ENCODE measurements around the gene ALOX15B. TPM values are rescaled to one million over a fixed set of nuclear protein-coding genes. Genes with fewer than 3 reads are reported as not detected.

The ALOX15B gene
- total and polyA plus RNA-seq, 10 of the 15 experiments (the other 5 are each of a cell fraction or from before 2014, with no cell fraction given), result 0.01 TPM; not detected in 9

DNA sequence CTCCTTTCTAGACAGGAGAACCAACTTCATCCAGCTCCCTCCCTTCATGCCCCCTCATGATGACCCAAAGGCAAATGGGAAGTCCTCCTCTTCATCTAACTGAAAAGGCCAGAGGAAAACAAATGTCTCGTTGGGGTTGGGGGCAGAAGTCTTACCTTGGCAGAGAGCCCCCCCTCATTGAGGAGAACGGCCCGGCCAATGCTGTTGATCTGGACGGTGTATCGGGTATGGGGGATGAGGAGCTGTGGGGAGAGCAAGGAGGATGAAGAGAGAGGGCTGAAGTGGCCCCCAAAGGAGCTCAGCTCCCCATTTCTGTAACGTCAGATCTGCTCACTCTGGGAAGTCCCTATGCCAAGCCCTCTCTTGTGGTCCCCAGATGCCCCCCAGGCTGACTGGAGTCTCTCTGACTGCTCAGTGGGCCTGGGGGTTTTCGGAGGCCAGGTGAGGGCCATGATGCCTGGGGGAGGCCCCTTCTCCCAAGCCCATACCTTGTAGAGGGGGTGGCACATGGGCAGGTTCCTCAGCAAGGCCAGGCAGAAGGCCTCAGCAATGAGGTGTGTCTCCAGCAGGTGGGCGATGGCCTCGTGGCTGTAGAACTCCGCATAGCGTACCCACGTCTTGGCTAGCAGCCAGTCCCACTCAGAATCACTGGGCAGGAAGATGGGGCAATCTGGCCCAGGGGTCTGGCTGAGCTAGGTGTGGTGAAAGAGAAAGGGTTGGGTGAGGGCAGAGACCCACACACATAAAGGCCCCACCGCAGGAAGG lies 37.8 kb downstream of the ALOX15B start:
- H3K4me2 ChIP-seq (ENCODE audit: control insufficient read depth, insufficient read depth), result no peak overlapping the region
- BruUV-seq (replicated peaks), result no TSS peak
- H3K4me1 ChIP-seq (ENCODE audit: control insufficient read depth, insufficient read depth, low read length), result peaks cover 4% of the 10 kb centered on the region; the same call in 1 of the 2 replicates
- DNase-seq (ENCODE audit: low read depth, low spot score) (no peak), ATAC-seq (no peak), FAIRE-seq (no peak)
- no peaks in the 10 kb centered on the region for H4K20me1 ChIP-seq (ENCODE audit: control insufficient read depth, insufficient read depth)
- peaks cover 10 to 17% of the 10 kb centered on the region in 2 experiments for H3K27me3 ChIP-seq (replicated peaks in 1 of 2; ENCODE audit: control insufficient read depth in 2 of 2, insufficient read depth in 2 of 2, low read length in 1 of 2)
- CTCF ChIA-PET, result interaction anchor here (0.6 to 9.4 kb wide), 7 partner anchors 8 to 224 kb away, joined by 3 to 159 read pairs (median 6); partner anchors contain the start of gene ALOXE3
- H3K4me3 ChIP-seq, result no peak overlapping the region
- RAD21 ChIA-PET (ENCODE audit: unreplicated experiment), result interaction anchor here (0.6 kb wide), 2 partner anchors 180 to 861 kb away, joined by 3 read pairs; no protein-coding TSS in a partner anchor
- SMC1A ChIA-PET (ENCODE audit: uncharacterized antibody, unreplicated experiment), result interaction anchor here (1.4 to 4.7 kb wide), 2 partner anchors 16 to 42 kb away, joined by 3 to 37 read pairs; no protein-coding TSS in a partner anchor
- no peak overlapping the region for H2AFZ ChIP-seq (ENCODE audit: control insufficient read depth, low read depth, low read length)
- WGBS (ENCODE audit: insufficient coverage, insufficient replicate concordance, low lambda C conversion rate, missing lambda C conversion rate), result 32% methylated on average over 13 of the region's 13 CpGs
- TF ChIP-seq ESRRA (IDR thresholded peaks at IDR 0.05; ENCODE audit: low read length) (no peak), ZNF622 (IDR thresholded peaks at IDR 0.05) (no peak), CEBPB (IDR thresholded peaks at IDR 0.05; ENCODE audit: borderline replicate concordance in 1 of 2, low read depth in 2 of 2, low read length in 2 of 2) (no peak), NFXL1 (IDR thresholded peaks at IDR 0.05; ENCODE audit: borderline replicate concordance) (no peak), TCF12 (IDR thresholded peaks at IDR 0.05; ENCODE audit: low read depth, low read length) (no peak), IRF4 (IDR thresholded peaks at IDR 0.05; ENCODE audit: low read depth, low read length) (no peak), SUZ12 (IDR thresholded peaks at IDR 0.05; ENCODE audit: unreplicated experiment) (no peak), POLR2AphosphoS5 (IDR thresholded peaks at IDR 0.05; ENCODE audit: low read length) (no peak), POLR2A (IDR thresholded peaks at IDR 0.05; ENCODE audit: low read depth, low read length) (no peak), EP300 (IDR thresholded peaks at IDR 0.05; ENCODE audit: borderline replicate concordance in 1 of 2, control insufficient read depth in 1 of 2, low read depth in 2 of 2, low read length in 2 of 2) (no peak), RAD21 (IDR thresholded peaks at IDR 0.05; ENCODE audit: insufficient read depth, low read depth, low read length) (no peak), IKZF1 (conservative IDR thresholded peaks at IDR 0.05) (no peak)
- TF ChIP-seq, protein P1, sequence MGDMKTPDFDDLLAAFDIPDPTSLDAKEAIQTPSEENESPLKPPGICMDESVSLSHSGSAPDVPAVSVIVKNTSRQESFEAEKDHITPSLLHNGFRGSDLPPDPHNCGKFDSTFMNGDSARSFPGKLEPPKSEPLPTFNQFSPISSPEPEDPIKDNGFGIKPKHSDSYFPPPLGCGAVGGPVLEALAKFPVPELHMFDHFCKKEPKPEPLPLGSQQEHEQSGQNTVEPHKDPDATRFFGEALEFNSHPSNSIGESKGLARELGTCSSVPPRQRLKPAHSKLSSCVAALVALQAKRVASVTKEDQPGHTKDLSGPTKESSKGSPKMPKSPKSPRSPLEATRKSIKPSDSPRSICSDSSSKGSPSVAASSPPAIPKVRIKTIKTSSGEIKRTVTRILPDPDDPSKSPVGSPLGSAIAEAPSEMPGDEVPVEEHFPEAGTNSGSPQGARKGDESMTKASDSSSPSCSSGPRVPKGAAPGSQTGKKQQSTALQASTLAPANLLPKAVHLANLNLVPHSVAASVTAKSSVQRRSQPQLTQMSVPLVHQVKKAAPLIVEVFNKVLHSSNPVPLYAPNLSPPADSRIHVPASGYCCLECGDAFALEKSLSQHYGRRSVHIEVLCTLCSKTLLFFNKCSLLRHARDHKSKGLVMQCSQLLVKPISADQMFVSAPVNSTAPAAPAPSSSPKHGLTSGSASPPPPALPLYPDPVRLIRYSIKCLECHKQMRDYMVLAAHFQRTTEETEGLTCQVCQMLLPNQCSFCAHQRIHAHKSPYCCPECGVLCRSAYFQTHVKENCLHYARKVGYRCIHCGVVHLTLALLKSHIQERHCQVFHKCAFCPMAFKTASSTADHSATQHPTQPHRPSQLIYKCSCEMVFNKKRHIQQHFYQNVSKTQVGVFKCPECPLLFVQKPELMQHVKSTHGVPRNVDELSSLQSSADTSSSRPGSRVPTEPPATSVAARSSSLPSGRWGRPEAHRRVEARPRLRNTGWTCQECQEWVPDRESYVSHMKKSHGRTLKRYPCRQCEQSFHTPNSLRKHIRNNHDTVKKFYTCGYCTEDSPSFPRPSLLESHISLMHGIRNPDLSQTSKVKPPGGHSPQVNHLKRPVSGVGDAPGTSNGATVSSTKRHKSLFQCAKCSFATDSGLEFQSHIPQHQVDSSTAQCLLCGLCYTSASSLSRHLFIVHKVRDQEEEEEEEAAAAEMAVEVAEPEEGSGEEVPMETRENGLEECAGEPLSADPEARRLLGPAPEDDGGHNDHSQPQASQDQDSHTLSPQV (IDR thresholded peaks at IDR 0.05), result no peak
- TF ChIP-seq, protein P2, sequence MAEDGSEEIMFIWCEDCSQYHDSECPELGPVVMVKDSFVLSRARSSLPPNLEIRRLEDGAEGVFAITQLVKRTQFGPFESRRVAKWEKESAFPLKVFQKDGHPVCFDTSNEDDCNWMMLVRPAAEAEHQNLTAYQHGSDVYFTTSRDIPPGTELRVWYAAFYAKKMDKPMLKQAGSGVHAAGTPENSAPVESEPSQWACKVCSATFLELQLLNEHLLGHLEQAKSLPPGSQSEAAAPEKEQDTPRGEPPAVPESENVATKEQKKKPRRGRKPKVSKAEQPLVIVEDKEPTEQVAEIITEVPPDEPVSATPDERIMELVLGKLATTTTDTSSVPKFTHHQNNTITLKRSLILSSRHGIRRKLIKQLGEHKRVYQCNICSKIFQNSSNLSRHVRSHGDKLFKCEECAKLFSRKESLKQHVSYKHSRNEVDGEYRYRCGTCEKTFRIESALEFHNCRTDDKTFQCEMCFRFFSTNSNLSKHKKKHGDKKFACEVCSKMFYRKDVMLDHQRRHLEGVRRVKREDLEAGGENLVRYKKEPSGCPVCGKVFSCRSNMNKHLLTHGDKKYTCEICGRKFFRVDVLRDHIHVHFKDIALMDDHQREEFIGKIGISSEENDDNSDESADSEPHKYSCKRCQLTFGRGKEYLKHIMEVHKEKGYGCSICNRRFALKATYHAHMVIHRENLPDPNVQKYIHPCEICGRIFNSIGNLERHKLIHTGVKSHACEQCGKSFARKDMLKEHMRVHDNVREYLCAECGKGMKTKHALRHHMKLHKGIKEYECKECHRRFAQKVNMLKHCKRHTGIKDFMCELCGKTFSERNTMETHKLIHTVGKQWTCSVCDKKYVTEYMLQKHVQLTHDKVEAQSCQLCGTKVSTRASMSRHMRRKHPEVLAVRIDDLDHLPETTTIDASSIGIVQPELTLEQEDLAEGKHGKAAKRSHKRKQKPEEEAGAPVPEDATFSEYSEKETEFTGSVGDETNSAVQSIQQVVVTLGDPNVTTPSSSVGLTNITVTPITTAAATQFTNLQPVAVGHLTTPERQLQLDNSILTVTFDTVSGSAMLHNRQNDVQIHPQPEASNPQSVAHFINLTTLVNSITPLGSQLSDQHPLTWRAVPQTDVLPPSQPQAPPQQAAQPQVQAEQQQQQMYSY (CRISPR knock-in tag; IDR thresholded peaks at IDR 0.05), result no peak
- intact Hi-C loops (cut with micrococcal nuclease; ENCODE audit: unreplicated experiment) (loop anchor here (10.0 kb wide), 1 partner anchor 668 kb away; the partner anchor contains the start of gene CCDC42), in situ Hi-C loops (cut with MboI) (loop anchor here (5.0 to 10.0 kb wide), 2 partner anchors 36 to 668 kb away; partner anchors contain the start of gene CCDC42)
- no peak overlapping the region for H3K9ac ChIP-seq (ENCODE audit: control insufficient read depth, insufficient read depth, low read length)
- H3K9me3 ChIP-seq (replicated peaks; ENCODE audit: control insufficient read depth, insufficient read depth, low read length), result no peaks in the 10 kb centered on the region
- no peaks in the 10 kb centered on the region for H3K36me3 ChIP-seq (ENCODE audit: control insufficient read depth in 2 of 2, insufficient read depth in 2 of 2, low read length in 1 of 2)
- H3K79me2 ChIP-seq (ENCODE audit: control insufficient read depth, insufficient read depth, low read length), result no peaks in the 10 kb centered on the region
- POLR2A ChIA-PET, result interaction anchor here (0.7 to 1.5 kb wide), 2 partner anchors 14 to 41 kb away, joined by 4 to 5 read pairs; no protein-coding TSS in a partner anchor
- no peak overlapping the region for H3K27ac ChIP-seq (ENCODE audit: control insufficient read depth, insufficient read depth)
